AG10803 (cell line): ENCODE measurements around the gene HTR2B.

Source experiments
- DNase-seq: peaks from one replicate; pipeline ENCODE4 v3.0.0; 2010; ENCODE audit warnings: low read depth
- H3K4me3 ChIP-seq: 2 replicates; pipeline ENCODE4 v1.5.1; 2011; ENCODE audit warnings: mild to moderate bottlenecking, low read length, control low read depth
- TF ChIP-seq, protein P1 (sequence below): conservative IDR thresholded peaks from 2 replicates; pipeline ENCODE4 v1.5.1; 2011; ENCODE audit warnings: mild to moderate bottlenecking, low read length, control low read depth, inconsistent platforms

The HTR2B gene

DNA sequence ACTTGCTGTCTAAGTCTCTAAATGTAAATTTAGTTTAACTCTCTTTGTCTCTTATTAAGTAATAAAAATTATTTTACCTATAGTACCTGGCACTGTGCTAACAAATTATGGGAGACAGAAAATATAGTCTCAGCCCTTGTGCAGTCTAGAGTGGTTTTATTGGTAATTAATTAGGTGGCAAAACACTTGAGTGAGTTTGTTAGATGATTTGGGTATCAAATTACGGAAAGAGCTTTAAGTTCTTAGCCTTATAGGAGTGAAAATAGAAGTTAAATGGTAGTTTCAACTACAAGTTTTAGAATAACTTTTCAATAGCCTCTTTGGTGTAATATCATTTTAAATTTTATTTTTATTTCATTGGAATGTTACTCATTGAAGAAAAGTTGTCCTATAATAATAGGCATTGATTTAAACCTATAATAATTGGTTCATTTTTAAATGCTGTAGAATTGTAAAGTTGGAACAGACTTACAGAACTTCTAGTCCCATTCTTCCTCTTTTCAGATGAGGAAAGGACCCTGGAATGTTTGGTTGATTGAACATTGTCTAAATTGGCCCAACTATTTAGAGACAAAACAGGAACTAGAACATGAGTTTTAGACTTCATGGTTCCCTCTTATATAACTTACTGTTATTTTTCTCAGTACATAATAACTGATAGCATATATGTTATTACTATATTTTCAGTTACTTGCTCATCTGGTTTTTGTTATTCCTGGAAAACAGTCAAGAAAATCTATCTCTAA lies 10.2 kb upstream of the HTR2B start:
- no peak overlapping the region for H3K4me3 ChIP-seq
- TF ChIP-seq, protein P1, sequence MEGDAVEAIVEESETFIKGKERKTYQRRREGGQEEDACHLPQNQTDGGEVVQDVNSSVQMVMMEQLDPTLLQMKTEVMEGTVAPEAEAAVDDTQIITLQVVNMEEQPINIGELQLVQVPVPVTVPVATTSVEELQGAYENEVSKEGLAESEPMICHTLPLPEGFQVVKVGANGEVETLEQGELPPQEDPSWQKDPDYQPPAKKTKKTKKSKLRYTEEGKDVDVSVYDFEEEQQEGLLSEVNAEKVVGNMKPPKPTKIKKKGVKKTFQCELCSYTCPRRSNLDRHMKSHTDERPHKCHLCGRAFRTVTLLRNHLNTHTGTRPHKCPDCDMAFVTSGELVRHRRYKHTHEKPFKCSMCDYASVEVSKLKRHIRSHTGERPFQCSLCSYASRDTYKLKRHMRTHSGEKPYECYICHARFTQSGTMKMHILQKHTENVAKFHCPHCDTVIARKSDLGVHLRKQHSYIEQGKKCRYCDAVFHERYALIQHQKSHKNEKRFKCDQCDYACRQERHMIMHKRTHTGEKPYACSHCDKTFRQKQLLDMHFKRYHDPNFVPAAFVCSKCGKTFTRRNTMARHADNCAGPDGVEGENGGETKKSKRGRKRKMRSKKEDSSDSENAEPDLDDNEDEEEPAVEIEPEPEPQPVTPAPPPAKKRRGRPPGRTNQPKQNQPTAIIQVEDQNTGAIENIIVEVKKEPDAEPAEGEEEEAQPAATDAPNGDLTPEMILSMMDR = no peak
- DNase-seq = no peak

DNA sequence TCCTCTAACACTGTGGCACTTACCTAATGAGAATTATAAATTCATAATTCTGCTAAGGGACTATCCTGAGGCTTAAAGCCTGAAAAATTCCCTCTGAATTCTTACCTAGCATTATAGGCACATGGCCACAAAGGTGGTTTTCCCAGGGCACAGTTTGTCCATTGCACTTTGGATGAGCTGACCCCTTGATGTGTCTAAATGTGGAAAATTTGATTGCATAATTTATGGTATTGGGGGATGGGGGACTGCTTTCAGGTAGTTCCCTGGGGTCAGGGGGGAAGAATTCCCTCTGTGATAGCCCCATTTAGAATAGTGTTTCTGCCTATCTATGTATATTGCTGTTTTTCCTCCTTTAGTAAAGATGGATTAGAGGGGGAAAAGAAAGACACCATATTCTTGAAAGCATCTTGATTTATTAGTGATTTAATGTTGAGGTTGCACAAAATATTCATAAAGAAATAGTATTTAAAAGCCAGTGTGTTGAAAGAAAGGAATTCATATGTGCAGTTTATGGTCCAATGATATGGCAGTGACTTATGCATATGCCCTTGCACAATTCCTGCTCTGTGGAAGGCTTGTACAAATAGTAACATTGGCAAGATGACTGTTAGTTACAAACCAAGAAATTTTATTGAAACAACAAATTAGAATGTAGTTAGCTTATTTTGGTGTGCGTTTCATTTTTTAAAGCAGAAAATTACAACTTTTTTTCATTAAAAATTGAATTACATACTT lies 8.7 kb upstream of the HTR2B start:
- no peak overlapping the region for H3K4me3 ChIP-seq
- peak; percentile 77 for DNase-seq
- TF ChIP-seq, protein P1 = no peak

DNA sequence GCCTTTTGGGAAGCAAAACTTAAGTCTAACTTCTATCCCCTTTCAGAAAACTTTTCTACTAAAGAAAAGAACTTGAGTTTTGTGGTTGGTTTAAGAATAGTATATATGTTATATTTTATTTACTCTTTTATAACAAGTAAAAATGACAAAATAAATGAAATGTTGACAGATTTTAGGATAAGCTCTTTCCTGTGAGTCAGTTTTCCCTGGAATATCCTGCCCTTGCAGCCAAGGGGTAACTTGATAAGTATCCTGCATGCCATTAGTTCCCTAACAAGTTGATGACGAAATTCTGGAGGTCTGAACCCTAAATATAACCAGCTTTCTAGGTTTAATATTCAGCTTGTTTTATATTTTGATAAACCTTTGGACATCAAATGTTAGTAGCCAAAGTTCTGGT lies 7.3 kb upstream of the HTR2B start:
- H3K4me3 ChIP-seq = no peak overlapping the region
- TF ChIP-seq, protein P1 = no peak
- peak; percentile 48 for DNase-seq

DNA sequence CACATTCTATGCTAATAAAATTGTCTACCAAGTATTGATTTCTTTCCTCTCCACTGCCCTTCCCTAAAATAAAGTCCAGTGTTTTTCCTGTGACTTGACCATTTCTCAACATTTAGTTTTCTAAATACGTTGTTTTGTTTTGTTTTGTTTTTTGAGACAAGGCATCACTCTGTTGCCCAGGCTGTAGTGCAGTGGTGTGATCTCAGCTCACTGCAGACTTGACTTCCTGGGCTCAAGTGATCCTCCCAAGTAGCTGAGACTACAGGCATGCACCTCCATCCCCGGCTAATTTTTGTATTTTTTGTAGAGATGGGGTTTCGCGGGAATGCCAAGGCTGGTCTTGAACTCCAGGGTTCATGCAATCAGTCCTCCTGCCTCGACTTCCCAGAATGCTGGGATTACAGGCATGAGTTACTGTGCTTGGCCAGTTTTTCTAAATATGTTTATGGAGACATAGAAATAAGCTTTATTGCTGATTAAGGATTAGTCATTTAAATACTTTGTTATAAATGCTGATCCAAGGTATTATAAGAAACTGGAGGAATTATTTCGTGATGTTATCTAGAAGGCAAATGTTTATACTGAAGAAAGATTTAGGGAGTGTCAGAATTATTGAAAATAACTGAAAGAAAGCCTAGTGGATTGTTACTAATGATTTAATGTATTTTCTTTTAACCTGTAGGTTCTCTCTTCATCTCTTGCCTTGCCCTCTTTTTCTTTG lies 5.7 kb upstream of the HTR2B start:
- DNase-seq = no peak
- no peak overlapping the region for H3K4me3 ChIP-seq
- TF ChIP-seq, protein P1 = no peak

DNA sequence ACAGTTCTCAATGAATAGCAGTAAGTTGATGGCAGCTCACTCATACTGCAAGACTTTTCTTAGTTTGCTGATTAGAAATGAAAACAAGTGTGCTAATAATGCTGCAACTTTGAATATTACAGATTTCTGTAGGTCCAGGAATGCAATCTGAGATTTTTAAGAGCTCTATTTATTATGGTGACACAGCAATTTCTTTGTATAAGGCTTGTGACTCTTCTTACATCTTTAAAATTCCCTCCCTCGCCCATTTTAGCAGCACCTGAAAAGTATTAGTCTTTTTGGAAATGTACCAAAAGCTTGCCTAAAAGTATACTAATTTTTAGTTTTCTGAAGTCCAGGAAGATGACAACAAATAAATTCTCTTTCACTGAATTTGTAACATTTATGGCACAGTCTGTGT lies 4.4 kb upstream of the HTR2B start:
- no peak overlapping the region for H3K4me3 ChIP-seq
- TF ChIP-seq, protein P1 = no peak
- peak; percentile 34 for DNase-seq

DNA sequence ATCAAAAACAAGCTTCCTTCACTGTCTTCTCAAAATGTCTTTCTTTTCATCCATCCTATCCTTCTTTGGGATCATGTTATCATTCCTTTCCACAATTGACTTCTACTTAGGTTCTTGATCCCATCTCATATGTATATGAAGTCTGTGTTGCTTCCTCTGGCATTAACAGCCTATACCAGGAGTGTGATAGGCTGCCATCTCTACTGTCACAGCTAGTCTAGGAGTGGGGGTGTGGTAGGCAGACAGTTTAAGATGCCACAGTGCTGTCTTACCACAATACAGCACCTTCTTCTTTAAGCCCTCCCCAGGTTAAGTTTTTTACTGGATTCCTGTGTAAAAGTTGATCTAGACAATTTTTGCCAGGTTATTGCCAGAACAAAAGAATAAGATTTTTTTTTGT lies 3.7 kb upstream of the HTR2B start:
- TF ChIP-seq, protein P1 = no peak
- no peak overlapping the region for H3K4me3 ChIP-seq
- DNase-seq = no peak
